ENCODE data around the gene PDE9A.

Gene PDE9A

GRCh38 chr21:42775123-42775522 lies 121.7 kb downstream of the PDE9A start:
- no peak for DNase-seq (ENCODE audit: insufficient read length)
- no peak for TF ChIP-seq TAF1 (IDR thresholded peaks at IDR 0.05; ENCODE audit: borderline replicate concordance, low read depth, low read length)
- no peak for FAIRE-seq

DNA sequence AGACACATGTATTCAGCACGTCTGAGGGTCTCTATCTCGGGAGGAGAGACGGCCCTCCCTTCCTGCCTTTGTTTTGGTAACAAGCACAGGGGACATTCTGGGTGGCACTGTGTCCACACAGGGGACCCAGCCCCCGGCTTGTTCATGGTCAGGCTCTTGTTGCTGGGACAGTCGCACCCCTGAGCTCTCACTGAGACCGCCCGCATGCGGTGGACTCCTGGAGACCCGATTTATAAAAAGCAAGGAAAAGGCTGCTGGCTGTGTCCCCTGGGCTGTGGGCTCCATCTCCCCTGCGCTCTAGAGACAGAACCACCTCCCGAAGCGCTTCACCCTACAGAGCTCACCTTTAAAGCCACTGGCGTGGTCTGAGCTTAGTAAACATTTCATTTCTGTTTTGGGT lies 122.5 kb downstream of the PDE9A start:
- FAIRE-seq (no peak), DNase-seq (ENCODE audit: insufficient read length) (no peak)
- TF ChIP-seq POLR2A (IDR thresholded peaks at IDR 0.05; ENCODE audit: low read depth, low read length) (no peak), POLR2AphosphoS5 (IDR thresholded peaks at IDR 0.05; ENCODE audit: low read depth, low read length) (no peak), TAF1 (IDR thresholded peaks at IDR 0.05; ENCODE audit: borderline replicate concordance, low read depth, low read length) (no peak)

GRCh38 chr21:42777064-42777756 lies 123.8 kb downstream of the PDE9A start:
- TF ChIP-seq POLR2AphosphoS5 (IDR thresholded peaks at IDR 0.05; ENCODE audit: low read depth, low read length) (no peak), POLR2A (IDR thresholded peaks at IDR 0.05; ENCODE audit: low read depth, low read length) (no peak), TAF1 (IDR thresholded peaks at IDR 0.05; ENCODE audit: borderline replicate concordance, low read depth, low read length) (no peak)
- FAIRE-seq (no peak), DNase-seq (ENCODE audit: insufficient read length) (no peak)

GRCh38 chr21:42777757-42778344 lies 124.4 kb downstream of the PDE9A start:
- TF ChIP-seq POLR2AphosphoS5 (IDR thresholded peaks at IDR 0.05; ENCODE audit: low read depth, low read length) = no peak
- TF ChIP-seq TAF1 (IDR thresholded peaks at IDR 0.05; ENCODE audit: borderline replicate concordance, low read depth, low read length) = no peak
- no peak for TF ChIP-seq POLR2A (IDR thresholded peaks at IDR 0.05; ENCODE audit: low read depth, low read length)
- no peak for DNase-seq (ENCODE audit: insufficient read length)
- no peak for FAIRE-seq

DNA sequence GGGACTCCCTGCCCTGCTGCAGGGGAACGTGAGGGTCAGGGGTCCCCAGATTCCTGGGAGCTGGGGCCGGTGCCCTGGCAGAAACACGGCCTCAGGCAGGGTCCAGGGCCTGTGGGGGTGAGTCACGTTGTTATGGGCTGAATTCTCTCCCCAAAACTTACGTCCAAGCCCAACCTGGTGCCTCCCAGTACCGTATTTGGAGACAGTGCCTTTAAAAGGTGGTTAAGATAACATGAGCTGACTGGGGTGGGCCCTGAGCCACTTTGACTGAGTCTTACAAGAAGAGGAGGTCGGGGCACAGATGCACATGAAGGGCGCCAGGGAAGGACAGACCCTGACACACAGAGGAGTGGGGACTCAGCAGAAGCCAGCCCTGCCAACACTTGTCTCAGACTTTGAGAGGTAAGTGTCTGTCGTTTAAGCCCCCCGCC lies 126.0 kb downstream of the PDE9A start:
- FAIRE-seq = no peak
- no peak for DNase-seq (ENCODE audit: insufficient read length)
- TF ChIP-seq TAF1 (IDR thresholded peaks at IDR 0.05; ENCODE audit: borderline replicate concordance, low read depth, low read length) = no peak
- no peak for TF ChIP-seq POLR2AphosphoS5 (IDR thresholded peaks at IDR 0.05; ENCODE audit: low read depth, low read length)
- no peak for TF ChIP-seq POLR2A (IDR thresholded peaks at IDR 0.05; ENCODE audit: low read depth, low read length)

GRCh38 chr21:42780617-42781016 lies 127.2 kb downstream of the PDE9A start:
- TF ChIP-seq POLR2AphosphoS5 (IDR thresholded peaks at IDR 0.05; ENCODE audit: low read depth, low read length) = no peak
- TF ChIP-seq POLR2A (IDR thresholded peaks at IDR 0.05; ENCODE audit: low read depth, low read length) = no peak
- no peak for TF ChIP-seq TAF1 (IDR thresholded peaks at IDR 0.05; ENCODE audit: borderline replicate concordance, low read depth, low read length)
- FAIRE-seq = no peak
- DNase-seq (ENCODE audit: insufficient read length) = no peak

DNA sequence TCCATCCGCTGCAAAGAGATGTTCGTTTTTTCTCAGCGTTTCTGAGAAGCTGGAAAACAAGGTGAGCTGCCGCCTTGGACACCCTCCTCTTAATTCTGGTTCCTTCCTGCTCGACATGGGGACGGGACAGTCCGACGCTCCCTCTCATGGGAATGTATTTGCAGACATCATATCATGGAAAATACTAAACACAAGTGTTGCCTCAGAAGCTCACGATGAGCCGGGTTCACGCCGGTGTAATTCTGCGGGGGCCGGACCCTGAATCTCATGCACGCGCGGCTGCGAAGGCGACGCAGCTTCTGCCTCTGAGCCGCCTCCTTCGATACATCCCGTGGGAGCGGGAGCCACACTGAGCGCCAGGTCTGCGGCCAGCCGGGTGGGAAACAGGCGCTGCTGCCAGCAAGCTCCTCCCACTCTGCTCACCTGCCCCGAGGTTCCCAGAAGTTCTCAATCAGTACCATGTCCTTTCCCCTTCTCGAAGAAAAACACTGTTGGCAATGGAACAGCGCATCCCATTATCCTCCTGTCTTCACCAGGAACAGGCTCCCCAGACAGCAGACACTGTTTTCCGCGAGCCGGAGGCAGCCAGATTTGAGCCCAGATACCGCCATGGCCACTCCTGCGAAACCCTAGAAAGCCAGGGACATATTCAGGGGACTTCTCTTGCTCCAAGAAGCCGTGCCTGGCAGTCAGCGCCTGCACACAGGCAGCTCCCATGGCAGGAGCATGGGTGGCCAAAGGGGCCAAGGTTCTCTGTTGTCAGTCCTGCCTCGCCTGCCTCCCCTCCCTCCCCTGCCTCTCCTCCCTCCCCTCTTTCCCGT lies 127.9 kb downstream of the PDE9A start:
- TF ChIP-seq POLR2AphosphoS5 (IDR thresholded peaks at IDR 0.05; ENCODE audit: low read depth, low read length) (no peak), POLR2A (IDR thresholded peaks at IDR 0.05; ENCODE audit: low read depth, low read length) (no peak)
- DNase-seq (ENCODE audit: insufficient read length) = no peak
- peak; percentile 40 for FAIRE-seq

GRCh38 chr21:42781971-42782722 lies 128.7 kb downstream of the PDE9A start:
- TF ChIP-seq TAF1 (IDR thresholded peaks at IDR 0.05; ENCODE audit: borderline replicate concordance, low read depth, low read length) (no peak), POLR2AphosphoS5 (IDR thresholded peaks at IDR 0.05; ENCODE audit: low read depth, low read length) (no peak), POLR2A (IDR thresholded peaks at IDR 0.05; ENCODE audit: low read depth, low read length) (no peak)
- FAIRE-seq (no peak), DNase-seq (ENCODE audit: insufficient read length) (no peak)

GRCh38 chr21:42782723-42783242 lies 129.4 kb downstream of the PDE9A start:
- no peak for TF ChIP-seq POLR2A (IDR thresholded peaks at IDR 0.05; ENCODE audit: low read depth, low read length)
- no peak for TF ChIP-seq TAF1 (IDR thresholded peaks at IDR 0.05; ENCODE audit: borderline replicate concordance, low read depth, low read length)
- no peak for TF ChIP-seq POLR2AphosphoS5 (IDR thresholded peaks at IDR 0.05; ENCODE audit: low read depth, low read length)
- DNase-seq (ENCODE audit: insufficient read length) (no peak), FAIRE-seq (no peak)

GRCh38 chr21:42784276-42784675 lies 130.9 kb downstream of the PDE9A start:
- DNase-seq (ENCODE audit: insufficient read length) (no peak), FAIRE-seq (no peak)
- TF ChIP-seq TAF1 (IDR thresholded peaks at IDR 0.05; ENCODE audit: borderline replicate concordance, low read depth, low read length) (no peak), POLR2AphosphoS5 (IDR thresholded peaks at IDR 0.05; ENCODE audit: low read depth, low read length) (no peak), POLR2A (IDR thresholded peaks at IDR 0.05; ENCODE audit: low read depth, low read length) (no peak)

DNA sequence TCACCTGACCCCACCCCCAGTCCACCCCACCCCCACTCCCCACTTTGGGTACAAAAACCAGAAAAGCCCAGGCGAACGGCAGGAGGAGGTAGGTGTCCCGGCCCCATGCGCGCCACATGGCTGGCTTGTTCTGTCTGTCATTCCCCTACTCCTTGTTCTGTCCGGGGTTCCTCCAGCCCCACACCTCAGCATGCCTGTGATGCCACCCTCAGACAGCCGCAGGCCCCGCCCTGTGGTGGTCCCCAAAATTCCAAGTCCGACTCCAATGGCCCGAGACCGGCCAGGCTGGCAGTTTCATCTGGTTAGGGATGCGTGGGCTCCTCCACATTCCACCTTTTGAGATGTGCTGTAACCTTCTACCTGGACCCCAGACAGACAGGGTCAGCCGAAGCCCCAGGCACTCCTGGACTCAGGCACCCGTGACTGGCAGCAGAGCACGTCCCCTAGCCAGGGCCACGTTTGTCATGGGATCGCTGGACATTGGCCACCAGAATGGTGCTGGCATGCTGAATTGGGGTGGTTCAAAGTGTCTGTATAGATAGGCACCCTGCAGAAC lies 131.6 kb downstream of the PDE9A start:
- TF ChIP-seq POLR2AphosphoS5 (IDR thresholded peaks at IDR 0.05; ENCODE audit: low read depth, low read length) (no peak), TAF1 (IDR thresholded peaks at IDR 0.05; ENCODE audit: borderline replicate concordance, low read depth, low read length) (no peak), POLR2A (IDR thresholded peaks at IDR 0.05; ENCODE audit: low read depth, low read length) (no peak)
- FAIRE-seq (no peak), DNase-seq (ENCODE audit: insufficient read length) (no peak)

Data from GM12892 (cell line).